ENCODE data around the gene TAF1C.

Gene TAF1C

GRCh38 chr16:84159800-84160199 is 27.1 kb downstream of the TAF1C start:
- DNase-seq (ENCODE audit: low spot score): no peak

GRCh38 chr16:84159007-84159406 is 27.9 kb downstream of the TAF1C start:
- DNase-seq (ENCODE audit: low spot score): no peak

GRCh38 chr16:84156342-84156784 is 30.5 kb downstream of the TAF1C start:
- no peak for DNase-seq (ENCODE audit: low spot score)

DNA sequence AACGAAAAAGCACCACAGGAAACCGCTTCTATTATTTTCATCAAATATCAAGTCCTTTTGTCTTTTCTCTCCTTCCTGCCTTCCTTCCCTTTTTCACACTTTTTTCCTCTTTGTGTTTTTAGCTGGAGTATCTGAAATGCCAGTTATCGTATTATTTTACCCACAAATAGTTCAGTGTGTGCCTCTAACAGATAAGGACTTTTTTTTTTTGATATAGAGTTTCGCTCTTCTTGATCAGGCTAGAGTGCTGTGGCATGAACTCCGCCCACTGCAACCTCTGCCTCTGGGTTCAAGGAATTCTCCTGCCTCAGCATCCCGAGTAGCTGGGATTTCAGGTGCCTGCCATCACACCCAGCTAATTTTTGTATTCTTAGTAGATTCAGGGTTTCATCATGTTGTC is 31.1 kb downstream of the TAF1C start:
- no peak for DNase-seq (ENCODE audit: low spot score)

GRCh38 chr16:84155226-84155625 is 31.6 kb downstream of the TAF1C start:
- no peak for DNase-seq (ENCODE audit: low spot score)

DNA sequence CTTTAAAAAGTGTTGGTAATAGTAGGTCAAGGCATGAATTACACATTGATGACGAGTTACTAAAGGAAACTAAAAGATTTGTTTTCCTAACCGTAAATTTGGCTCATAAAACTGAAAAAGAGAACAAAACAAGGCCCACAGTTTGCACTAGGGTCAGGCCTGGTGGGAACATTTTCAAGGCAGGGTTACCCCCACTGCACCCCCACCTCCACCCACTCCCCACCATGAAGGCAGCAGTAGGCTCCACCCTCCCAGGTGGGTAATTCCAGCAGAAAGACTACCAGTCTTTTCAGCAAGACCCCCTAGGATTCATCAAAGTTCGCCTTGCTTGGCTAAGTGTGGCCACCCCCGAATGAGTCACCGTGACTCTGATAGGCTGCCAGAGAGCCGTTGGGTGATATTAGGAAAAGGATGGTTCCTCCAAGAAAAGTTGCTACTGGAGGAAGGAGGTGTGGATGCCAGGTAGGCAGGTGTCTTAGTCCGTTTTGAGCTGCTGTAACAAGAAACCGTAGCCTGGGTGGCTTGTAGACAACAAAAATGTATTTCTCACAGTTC is 33.1 kb downstream of the TAF1C start:
- no peak for DNase-seq (ENCODE audit: low spot score)

- no peak for DNase-seq (ENCODE audit: low spot score)
Observed at GRCh38 chr16:84150926-84151325, 35.9 kb downstream of the TAF1C start.

GRCh38 chr16:84144859-84145639 is 41.8 kb downstream of the TAF1C start, which contains the start of the genes DNAAF1 and HSDL1:
TSS of gene DNAAF1 (plus strand) at chr16:84145308. CDS start at chr16:84145441, 133 bp downstream.
TSS of gene HSDL1 (minus strand) at chr16:84145177. CDS start at chr16:84131321, 13,856 bp downstream.
- peak; percentile 90 for DNase-seq (ENCODE audit: low spot score)

- DNase-seq (ENCODE audit: low spot score): peak; percentile 49
Observed at GRCh38 chr16:84144209-84144858, 42.5 kb downstream of the TAF1C start.

GRCh38 chr16:84143784-84144199 is 43.1 kb downstream of the TAF1C start:
- DNase-seq (ENCODE audit: low spot score): no peak

DNA sequence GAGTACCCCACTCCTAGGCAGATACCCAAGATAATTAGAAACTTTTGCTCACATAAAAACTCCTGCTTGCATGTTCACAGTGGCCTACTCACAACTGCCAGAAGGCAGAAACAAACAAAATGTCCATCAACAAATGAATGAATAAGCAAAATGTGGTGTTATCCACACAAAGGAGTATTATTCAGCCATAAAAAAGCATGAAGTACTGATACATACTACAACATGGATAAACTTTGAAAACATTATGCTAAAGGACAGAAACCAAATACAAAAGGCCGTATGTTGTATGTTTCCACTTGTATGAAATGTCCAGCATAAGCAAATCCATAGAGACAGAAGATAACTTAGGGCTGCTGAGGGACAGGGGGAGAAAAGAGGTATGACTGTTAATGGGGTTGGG is 43.8 kb downstream of the TAF1C start:
- no peak for DNase-seq (ENCODE audit: low spot score)

DNA sequence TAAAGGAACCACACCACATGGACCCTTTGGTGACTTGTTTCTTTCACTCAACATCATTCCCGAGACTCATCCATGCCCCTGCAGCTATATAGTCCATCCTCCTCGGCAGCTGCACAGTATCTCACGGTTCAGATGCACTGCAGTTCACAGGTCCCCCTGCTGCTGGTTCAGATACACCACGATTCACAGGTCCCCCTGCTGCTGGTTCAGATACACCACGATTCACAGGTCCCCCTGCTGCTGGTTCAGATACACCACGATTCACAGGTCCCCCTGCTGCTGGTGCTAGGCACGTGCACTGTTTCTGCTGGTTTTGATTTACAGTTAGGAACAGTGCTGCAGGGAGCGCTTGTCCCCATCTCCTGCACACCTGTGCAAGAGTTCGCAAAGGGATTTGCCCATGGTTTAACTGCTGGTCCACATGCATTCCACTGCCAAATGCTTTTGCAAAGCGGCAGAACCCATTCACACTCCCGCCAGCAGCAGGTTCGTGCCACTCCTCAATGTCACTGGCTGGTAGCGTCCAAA is 45.6 kb downstream of the TAF1C start:
- DNase-seq (ENCODE audit: low spot score): no peak

DNA sequence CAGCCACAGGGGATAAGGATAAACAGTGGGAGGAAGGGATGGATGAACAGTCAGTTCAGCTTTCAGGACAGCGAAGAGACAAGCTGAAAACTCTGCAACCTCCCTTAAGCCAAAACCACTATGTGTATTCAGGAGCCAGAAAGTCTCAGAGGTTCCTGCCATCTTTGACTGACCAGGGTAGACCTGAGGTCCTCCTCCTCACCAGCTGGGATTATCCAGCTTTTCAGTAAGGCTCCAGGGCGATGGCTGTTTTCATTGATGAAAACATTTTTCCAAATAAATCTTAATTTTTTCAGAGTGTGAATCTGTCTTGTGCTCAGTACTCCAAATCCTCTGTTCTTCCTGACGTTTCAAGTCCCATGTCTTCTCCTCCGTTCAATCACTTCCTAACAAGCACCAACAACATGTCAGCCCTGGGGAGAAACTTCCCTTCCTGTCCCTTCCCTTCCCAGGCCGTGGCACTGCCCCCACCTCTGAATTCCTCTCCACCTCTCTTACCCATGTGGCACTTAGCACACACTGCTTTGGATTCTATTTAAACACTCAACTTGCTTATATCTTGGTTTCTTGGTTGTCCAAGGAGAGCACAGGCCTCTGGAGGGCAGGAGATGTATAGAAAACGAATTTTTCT is 47.1 kb downstream of the TAF1C start:
- DNase-seq (ENCODE audit: low spot score): no peak

GRCh38 chr16:84138824-84139627 is 47.8 kb downstream of the TAF1C start:
- DNase-seq (ENCODE audit: low spot score): no peak

DNA sequence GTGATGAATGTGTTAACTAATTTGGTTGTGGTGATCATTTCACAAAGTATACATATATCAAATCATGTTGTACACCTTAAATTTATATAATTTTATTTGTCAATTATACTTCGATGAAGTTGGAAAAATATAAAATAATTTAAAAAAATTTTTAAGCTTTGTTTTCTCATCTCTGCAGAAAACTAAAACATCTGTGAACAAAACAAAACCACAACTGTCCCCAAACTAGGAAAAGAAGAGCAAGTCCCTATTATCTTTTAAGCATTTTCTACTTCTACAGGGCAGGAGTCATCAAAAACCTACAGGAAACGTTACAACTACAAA is 48.4 kb downstream of the TAF1C start:
- DNase-seq (ENCODE audit: low spot score): no peak

GRCh38 chr16:84137769-84138357 is 49.0 kb downstream of the TAF1C start:
- no peak for DNase-seq (ENCODE audit: low spot score)

DNA sequence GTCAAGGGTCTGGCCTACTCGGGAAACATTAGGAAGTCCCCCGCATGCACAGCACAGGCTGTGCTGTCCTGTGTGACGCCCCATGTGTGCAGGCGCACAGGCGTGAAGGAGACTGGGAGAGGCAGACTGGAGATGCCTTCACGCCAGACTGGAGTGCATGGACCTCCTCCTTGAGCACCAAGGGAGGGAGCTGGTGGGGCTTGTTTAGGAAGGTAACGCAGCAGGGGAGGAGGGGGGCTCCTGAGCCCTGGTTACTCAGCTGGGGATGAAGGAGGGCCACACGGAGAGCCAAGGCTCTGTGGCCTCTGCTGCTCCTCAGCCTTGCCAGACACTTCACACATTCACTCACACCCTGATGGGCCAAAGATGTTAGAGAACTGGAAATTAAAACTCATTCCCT is 49.6 kb downstream of the TAF1C start:
- DNase-seq (ENCODE audit: low spot score): no peak

GRCh38 chr16:84136331-84137125 is 50.3 kb downstream of the TAF1C start:
- no peak for DNase-seq (ENCODE audit: low spot score)

- DNase-seq (ENCODE audit: low spot score): no peak
Observed at GRCh38 chr16:84132527-84133285, 54.2 kb downstream of the TAF1C start.

DNA sequence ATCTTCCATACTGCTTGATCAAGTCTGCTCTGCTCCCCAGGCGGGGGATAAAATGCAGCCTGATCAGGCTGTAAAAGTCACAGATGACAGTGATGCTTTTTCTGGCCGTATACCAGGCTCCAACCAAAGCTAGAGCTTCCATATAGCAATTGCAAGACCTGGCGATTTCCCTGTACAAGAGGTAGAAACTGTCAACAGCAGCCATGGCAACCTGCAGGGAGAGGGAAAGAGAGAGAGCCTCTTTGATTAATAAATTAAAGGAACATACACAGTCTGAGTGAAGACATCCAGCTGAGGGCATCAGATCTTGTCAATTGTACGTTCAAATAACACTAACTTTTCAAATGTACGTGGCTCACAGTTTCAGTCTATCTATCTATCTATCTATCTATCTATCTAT is 55.7 kb downstream of the TAF1C start:
- no peak for DNase-seq (ENCODE audit: low spot score)
